GM12874 (cell line): ENCODE data around the gene COL11A2.

Experiments
- TF ChIP-seq, protein P1 (sequence below): IDR thresholded peaks from 2 replicates; pipeline ENCODE4 v1.5.1; 2011; ENCODE audit warnings: low read depth, mild to moderate bottlenecking, control low read depth, low read length, moderate library complexity; ENCODE audit not compliant: insufficient read depth

COL11A2 gene

DNA sequence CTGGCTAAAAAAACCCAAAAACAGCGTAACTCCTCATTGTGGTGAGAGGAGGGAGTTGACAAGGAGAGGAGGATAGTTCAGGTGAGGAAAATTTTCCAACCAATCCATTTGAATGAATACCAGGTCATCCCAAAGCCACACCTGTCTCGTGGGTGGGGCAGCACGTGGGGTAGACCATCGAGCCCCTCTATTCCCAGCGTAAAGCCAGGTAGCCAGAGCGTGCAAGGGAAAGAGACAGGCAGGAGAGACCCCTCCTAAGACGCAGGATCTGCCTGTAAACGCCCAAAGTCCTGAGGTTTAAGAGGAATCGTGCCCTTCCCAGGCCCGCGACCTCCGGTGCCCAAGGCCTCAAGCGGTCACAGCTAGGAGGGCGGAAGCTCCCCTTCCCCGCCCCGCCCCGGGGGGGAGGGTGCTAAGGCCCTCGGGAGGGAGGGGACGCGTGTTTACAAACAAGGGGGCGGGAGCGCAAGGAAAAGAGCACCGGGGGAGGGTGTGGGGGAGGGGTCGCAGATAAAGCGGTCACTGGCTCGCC lies 7.5 kb upstream of the COL11A2 start:
- TF ChIP-seq, protein P1, sequence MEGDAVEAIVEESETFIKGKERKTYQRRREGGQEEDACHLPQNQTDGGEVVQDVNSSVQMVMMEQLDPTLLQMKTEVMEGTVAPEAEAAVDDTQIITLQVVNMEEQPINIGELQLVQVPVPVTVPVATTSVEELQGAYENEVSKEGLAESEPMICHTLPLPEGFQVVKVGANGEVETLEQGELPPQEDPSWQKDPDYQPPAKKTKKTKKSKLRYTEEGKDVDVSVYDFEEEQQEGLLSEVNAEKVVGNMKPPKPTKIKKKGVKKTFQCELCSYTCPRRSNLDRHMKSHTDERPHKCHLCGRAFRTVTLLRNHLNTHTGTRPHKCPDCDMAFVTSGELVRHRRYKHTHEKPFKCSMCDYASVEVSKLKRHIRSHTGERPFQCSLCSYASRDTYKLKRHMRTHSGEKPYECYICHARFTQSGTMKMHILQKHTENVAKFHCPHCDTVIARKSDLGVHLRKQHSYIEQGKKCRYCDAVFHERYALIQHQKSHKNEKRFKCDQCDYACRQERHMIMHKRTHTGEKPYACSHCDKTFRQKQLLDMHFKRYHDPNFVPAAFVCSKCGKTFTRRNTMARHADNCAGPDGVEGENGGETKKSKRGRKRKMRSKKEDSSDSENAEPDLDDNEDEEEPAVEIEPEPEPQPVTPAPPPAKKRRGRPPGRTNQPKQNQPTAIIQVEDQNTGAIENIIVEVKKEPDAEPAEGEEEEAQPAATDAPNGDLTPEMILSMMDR: no peak

DNA sequence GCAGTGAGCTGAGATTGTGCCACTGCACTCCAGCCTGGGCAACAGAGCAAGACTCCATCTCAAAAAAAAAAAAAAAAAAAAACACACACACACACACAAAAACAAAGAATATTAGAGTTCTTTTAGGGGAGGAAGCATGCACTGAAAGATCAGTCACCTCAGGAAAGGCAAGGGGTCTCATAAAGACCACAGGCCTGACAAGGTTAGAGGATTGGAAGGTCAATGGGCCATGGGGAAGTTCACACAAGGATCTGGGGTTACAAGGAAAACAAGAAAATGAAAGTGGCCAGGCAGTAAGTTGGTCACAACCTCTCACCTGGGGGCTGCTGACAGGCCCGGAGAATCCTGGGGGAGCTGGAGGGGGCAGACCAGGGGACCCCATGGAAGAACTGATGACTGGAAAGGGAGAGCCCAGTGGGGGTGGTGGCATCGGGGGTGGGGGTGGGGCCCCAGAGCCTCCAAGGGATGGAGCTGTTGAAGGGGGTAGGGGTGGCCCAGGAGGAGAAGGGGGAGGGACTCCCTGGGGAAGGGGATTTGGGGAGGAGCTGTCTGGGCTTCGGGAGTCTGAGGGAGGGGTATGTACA lies 6.7 kb upstream of the COL11A2 start:
- TF ChIP-seq, protein P1: no peak

DNA sequence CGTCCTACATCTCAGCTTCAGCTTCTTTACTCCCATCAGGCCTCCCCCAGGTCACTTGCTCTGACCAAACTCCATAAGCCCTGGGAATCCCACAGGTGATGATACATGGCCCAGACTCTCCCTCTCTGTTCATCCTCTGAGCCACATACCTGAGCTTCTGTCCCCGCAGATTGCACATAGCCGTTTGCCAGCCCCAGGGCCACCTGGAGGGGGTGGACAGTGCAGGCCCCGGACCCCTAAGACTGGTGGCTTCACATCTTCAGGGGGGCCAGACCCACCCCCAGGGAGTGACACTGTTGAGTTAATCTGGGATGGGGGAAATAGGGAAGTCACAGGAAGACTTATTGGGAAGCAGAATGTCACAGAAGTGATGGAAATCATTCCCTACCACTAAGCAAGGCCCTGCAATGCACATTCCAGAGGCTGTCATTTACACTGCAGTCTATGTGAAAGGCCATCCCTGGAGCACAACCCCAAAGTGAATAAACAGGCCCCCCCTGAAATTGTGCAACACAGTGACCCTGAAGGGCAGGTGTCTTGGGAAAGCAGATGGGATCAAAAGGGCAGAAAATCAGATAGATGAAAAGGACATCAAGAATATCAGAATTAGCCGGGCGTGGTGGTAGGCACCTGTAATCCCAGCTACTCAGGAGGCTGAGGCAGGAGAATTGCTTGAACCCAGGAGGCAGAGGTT lies 6.0 kb upstream of the COL11A2 start:
- TF ChIP-seq, protein P1: no peak

DNA sequence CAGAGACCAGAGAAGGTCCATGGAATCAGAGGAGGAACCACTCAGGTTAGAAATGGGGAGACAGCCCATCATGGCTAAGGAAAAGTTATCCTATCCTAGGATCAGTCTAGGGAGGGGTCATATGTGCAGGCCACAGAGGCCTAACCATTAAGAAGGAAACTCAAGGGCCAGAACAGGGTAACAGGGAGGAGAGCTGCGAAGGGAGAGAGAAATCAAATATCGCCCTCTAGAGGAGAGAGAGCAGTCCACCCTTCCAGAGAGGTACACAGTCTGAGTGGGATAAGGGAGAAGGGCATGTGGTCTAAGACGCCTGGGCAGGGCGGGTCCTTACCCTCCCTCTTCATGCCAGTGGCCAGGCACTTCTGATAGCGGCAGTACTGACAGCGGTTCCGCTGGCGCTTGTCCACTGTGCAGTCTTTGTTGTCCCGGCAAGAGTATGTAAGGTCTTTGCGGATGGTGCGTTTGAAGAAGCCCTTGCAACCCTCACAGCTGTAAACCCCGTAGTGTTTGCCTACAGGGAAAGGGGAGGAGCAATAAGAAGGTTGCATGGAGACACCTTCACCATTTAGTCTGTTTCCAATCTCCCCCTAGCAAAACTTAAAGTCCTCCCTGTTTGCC lies 5.3 kb upstream of the COL11A2 start:
- TF ChIP-seq, protein P1: peak; percentile 78

DNA sequence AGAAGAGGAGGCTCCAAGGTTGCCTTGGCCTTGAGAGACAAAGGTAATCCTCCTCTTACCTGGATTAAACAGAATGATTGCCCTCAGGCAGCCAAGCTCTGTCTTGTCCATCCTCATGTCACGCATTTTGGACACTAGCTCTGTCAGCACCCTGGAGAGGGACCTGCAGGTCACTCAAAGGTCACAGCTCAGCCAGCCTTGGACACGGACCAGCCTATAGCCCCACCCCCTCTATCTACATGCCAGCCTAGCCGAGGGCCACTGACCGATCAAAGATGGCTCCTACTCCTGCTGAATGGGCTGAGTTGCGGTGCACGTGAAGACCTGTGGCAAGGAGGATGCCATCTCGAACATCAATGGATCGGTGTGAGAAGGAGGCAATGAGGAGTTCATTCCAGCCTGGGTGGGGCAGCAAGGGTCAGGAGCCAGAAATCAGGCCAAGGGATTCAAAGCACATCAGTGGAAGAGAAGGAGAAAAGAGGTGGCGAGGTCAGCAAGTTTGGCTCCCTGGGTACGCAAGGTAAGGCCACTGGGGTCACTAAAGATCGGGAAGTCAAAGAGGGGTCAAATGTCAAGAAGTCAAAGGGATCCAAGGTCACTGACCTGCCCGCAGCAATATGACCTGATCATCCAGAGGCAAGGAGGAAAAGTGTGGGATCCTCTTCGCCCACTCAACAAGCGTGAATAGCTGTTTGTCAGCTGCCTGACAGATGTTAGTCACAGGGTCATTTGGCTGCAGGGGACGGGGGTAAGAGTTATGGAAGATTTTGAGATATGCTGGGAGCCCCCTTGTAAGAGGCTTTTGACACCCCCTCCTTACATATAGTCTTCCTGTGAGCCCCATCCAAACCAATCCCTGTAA lies 3.3 kb upstream of the COL11A2 start:
- TF ChIP-seq, protein P1: no peak

DNA sequence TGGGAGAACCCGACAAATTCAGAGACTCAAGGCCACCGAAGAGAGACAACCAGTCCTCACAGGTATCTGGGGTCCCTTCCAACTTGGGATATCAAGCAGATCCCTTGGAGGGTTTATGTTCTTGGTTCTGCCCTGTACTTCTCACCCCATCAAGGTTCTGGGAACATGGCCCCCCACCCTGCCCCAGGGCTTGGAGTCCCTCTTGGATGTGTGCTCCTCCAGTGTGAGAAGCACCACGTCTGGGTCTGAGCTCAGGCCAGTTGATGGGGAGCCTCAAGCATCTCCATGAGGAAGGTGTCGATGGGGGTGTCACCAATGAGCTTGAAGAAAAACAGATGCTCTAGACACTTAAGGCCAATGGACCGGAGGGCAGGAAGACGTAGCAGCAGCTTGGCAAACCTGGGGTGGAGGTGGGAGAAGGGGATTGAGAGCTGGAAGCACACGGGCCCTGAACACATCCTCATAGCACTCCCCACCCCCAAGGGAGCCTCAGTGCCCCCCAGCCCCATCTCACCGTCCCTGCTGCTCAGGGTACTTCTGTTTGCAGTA lies 2.2 kb upstream of the COL11A2 start:
- TF ChIP-seq, protein P1: no peak
